ENCODE results near the gene WWP2. TPM values are rescaled to one million over a fixed set of nuclear protein-coding genes. Genes with fewer than 3 reads are reported as not detected.

Gene WWP2
- total RNA-seq, 1 donor from 2014 or later, result 38.8 TPM

GRCh38 chr16:69793526-69793925 is 31.4 kb downstream of the WWP2 start:
- no peaks in the 10 kb centered on the region for H3K27me3 Mint-ChIP-seq
- H3K4me1 Mint-ChIP-seq (ENCODE audit: unreplicated experiment), result peaks cover 12% of the 10 kb centered on the region
- no peaks in the 10 kb centered on the region for H3K9me3 Mint-ChIP-seq
- no peak for DNase-seq (ENCODE audit: extremely low spot score, unreplicated experiment)
- H3K27ac Mint-ChIP-seq, result no peak overlapping the region
- no peak overlapping the region for H3K4me3 Mint-ChIP-seq
- no peak for TF ChIP-seq CTCF (conservative IDR thresholded peaks at IDR 0.05)
- H3K36me3 Mint-ChIP-seq, result peaks cover 9% of the 10 kb centered on the region

- TF ChIP-seq CTCF (conservative IDR thresholded peaks at IDR 0.05), result no peak
- Mint-ChIP-seq H3K27me3 (no peaks in the 10 kb centered on the region), H3K9me3 (no peaks in the 10 kb centered on the region), H3K4me3 (no peak overlapping the region), H3K27ac (no peak overlapping the region), H3K4me1 (ENCODE audit: unreplicated experiment) (peaks cover 21% of the 10 kb centered on the region), H3K36me3 (peaks cover 10% of the 10 kb centered on the region)
- DNase-seq (ENCODE audit: extremely low spot score, unreplicated experiment), result no peak
Observed at GRCh38 chr16:69794486-69794885, 32.4 kb downstream of the WWP2 start.

GRCh38 chr16:69796285-69797118 is 34.4 kb downstream of the WWP2 start:
- Mint-ChIP-seq H3K4me3 (no peak overlapping the region), H3K9me3 (no peaks in the 10 kb centered on the region), H3K4me1 (ENCODE audit: unreplicated experiment) (peaks cover 27% of the 10 kb centered on the region), H3K36me3 (peaks cover 15% of the 10 kb centered on the region), H3K27me3 (no peaks in the 10 kb centered on the region), H3K27ac (no peak overlapping the region)
- no peak for DNase-seq (ENCODE audit: extremely low spot score, unreplicated experiment)
- peak; percentile 96 for TF ChIP-seq CTCF (conservative IDR thresholded peaks at IDR 0.05)

GRCh38 chr16:69798466-69798865 is 36.3 kb downstream of the WWP2 start:
- Mint-ChIP-seq H3K4me3 (no peak overlapping the region), H3K9me3 (no peaks in the 10 kb centered on the region), H3K27ac (no peak overlapping the region), H3K36me3 (peaks cover 16% of the 10 kb centered on the region), H3K4me1 (ENCODE audit: unreplicated experiment) (peaks cover 25% of the 10 kb centered on the region), H3K27me3 (no peaks in the 10 kb centered on the region)
- TF ChIP-seq CTCF (conservative IDR thresholded peaks at IDR 0.05), result peak; percentile 64
- no peak for DNase-seq (ENCODE audit: extremely low spot score, unreplicated experiment)

GRCh38 chr16:69799611-69800031 is 37.5 kb downstream of the WWP2 start:
- Mint-ChIP-seq H3K36me3 (peaks cover 15% of the 10 kb centered on the region), H3K27me3 (no peaks in the 10 kb centered on the region), H3K4me1 (ENCODE audit: unreplicated experiment) (peaks cover 28% of the 10 kb centered on the region), H3K27ac (peak overlapping the region; percentile 24), H3K9me3 (no peaks in the 10 kb centered on the region), H3K4me3 (no peak overlapping the region)
- TF ChIP-seq CTCF (conservative IDR thresholded peaks at IDR 0.05), result no peak
- no peak for DNase-seq (ENCODE audit: extremely low spot score, unreplicated experiment)
